CD4-positive, CD25-positive, alpha-beta regulatory T cell (primary cell): ENCODE measurements around the gene FAM107B. TPM values are rescaled to one million over a fixed set of nuclear protein-coding genes. Genes with fewer than 3 reads are reported as not detected.

Experiments
- ATAC-seq, 2 donors: fragments of 150-1000 bp; cut with Tn5 transposase; one replicate each; pipeline ENCODE4 v1.10.0; 2021; ENCODE audit warnings: low read depth in 2 of 2, moderate number of reproducible peaks in 2 of 2, moderate library complexity in 1 of 2
- DNase-seq, 3 donors: peaks; one replicate each; pipeline versions ENCODE4 v3.0.0 to v3.0.0-alpha.2; 2012 to 2022; ENCODE audit warnings: mixed read lengths in 1 of 3
- H3K27ac ChIP-seq: one replicate; pipeline ENCODE4 v1.7.0; 2013; ENCODE audit warnings: mild to moderate bottlenecking, low read length; ENCODE audit not compliant: insufficient read depth, poor library complexity, severe bottlenecking
- H3K27me3 ChIP-seq: one replicate; pipeline ENCODE4 v1.7.0; 2013; ENCODE audit warnings: low read length; ENCODE audit not compliant: control insufficient read depth, insufficient read depth
- H3K36me3 ChIP-seq: one replicate; pipeline ENCODE4 v1.7.0; 2013; ENCODE audit warnings: mild to moderate bottlenecking, low read length, moderate library complexity; ENCODE audit not compliant: control insufficient read depth, insufficient read depth
- H3K4me1 ChIP-seq: 2 replicates; pipeline ENCODE4 v1.7.0; 2013; ENCODE audit warnings: mild to moderate bottlenecking, low read length; ENCODE audit not compliant: insufficient read depth, control insufficient read depth, poor library complexity, severe bottlenecking
- H3K4me3 ChIP-seq: one replicate; pipeline ENCODE4 v1.7.0; 2013; ENCODE audit warnings: low read depth, mild to moderate bottlenecking, low read length, moderate library complexity
- H3K9me3 ChIP-seq, 2 experiments: 1 replicate in 1 of 2; 2 replicates in 1 of 2; pipeline ENCODE4 v1.7.0; 2013; ENCODE audit warnings: low read length in 2 of 2, mild to moderate bottlenecking in 1 of 2, moderate library complexity in 1 of 2; ENCODE audit not compliant: control insufficient read depth in 2 of 2
- H3K27ac Mint-ChIP-seq, 3 donors: one replicate each; pipeline ENCODE4 v1.8.0; 2020 to 2022; ENCODE audit warnings: mild to moderate bottlenecking in 3 of 3, mixed read lengths in 3 of 3, moderate library complexity in 2 of 3
- H3K27me3 Mint-ChIP-seq: one replicate; pipeline ENCODE4 v1.8.0; 2022; ENCODE audit warnings: mild to moderate bottlenecking, mixed read lengths
- H3K36me3 Mint-ChIP-seq: one replicate; pipeline ENCODE4 v1.8.0; 2020; ENCODE audit warnings: mixed read lengths
- H3K4me1 Mint-ChIP-seq, 4 donors: one replicate each; pipeline ENCODE4 v1.8.0; 2020 to 2022; ENCODE audit warnings: mixed read lengths in 4 of 4, mild to moderate bottlenecking in 1 of 4
- H3K4me3 Mint-ChIP-seq, 4 donors: one replicate each; pipeline ENCODE4 v1.8.0; 2020 to 2022; ENCODE audit warnings: mild to moderate bottlenecking in 4 of 4, mixed read lengths in 4 of 4, moderate library complexity in 3 of 4
- H3K9me3 Mint-ChIP-seq, 7 donors: one replicate each; pipeline ENCODE4 v1.8.0; 2020 to 2022; ENCODE audit warnings: mixed read lengths in 7 of 7, mild to moderate bottlenecking in 3 of 7, moderate library complexity in 2 of 7
- polyA plus RNA-seq, 4 donors: library from polyadenylated mRNA; unstranded; fragments of 300-500 nt; fragmentation: Illumina TruSeq; gene quantifications; one replicate each; pipeline ENCODE4 v1.2.3, GENCODE V29; 2021
- total RNA-seq: library from RNA; stranded (reverse); gene quantifications from one replicate; pipeline ENCODE4 v1.2.3, GENCODE V29; 2022

The FAM107B gene
- total and polyA plus RNA-seq, 5 donors from 2014 or later = 202 to 327 (median 296) TPM

GRCh38 chr10:14556285-14556956 lies 218.3 kb downstream of the FAM107B start:
- Histone ChIP-seq H3K36me3 (peaks cover 14% of the 10 kb centered on the region), H3K4me3 (peak overlapping the region; percentile 82), H3K9me3 (no peaks in the 10 kb centered on the region), H3K4me1 (peaks cover 100% of the 10 kb centered on the region), H3K27ac (peak overlapping the region; percentile 96), H3K27me3 (no peaks in the 10 kb centered on the region)
- peaks cover 0 to 3% (median 0%) of the 10 kb centered on the region in 7 donors for H3K9me3 Mint-ChIP-seq
- H3K36me3 Mint-ChIP-seq = peaks cover 46% of the 10 kb centered on the region
- peak in 2 of 3 donors; percentile 28 to 41 for DNase-seq
- peak overlapping the region; percentile 95 to 97 (median 96) for H3K27ac Mint-ChIP-seq
- peaks cover 60 to 95% (median 86%) of the 10 kb centered on the region in 4 donors for H3K4me1 Mint-ChIP-seq
- no peaks in the 10 kb centered on the region for H3K27me3 Mint-ChIP-seq
- H3K4me3 Mint-ChIP-seq = peak overlapping the region; percentile 62 to 83 (median 70)
- peak; percentile 43 to 52 for ATAC-seq

DNA sequence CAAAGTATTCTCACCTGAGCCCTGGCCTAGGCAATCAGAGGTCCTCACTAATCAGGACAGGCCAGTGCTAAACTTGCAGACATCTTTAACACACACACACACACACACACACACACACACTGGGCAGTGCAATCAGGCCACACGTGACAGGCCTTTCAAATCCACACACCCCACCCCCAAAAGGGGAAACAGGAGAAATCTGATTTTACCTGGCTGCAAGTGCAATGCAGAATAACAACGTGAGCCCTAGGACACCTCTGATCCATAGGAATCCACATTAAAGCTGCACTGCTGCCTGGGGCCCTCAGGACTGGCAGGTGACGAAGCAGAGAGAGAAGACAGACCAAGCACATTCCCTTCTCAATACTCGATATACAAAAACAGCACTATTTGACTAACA lies 218.9 kb downstream of the FAM107B start:
- Mint-ChIP-seq H3K9me3 (peaks cover 0 to 3% (median 0%) of the 10 kb centered on the region in 7 donors), H3K27ac (peak overlapping the region; percentile 95 to 97 (median 96)), H3K36me3 (peaks cover 42% of the 10 kb centered on the region), H3K4me1 (peaks cover 55 to 95% (median 84%) of the 10 kb centered on the region in 4 donors), H3K4me3 (peak overlapping the region; percentile 62 to 83 (median 70)), H3K27me3 (no peaks in the 10 kb centered on the region)
- Histone ChIP-seq H3K27me3 (no peaks in the 10 kb centered on the region), H3K9me3 (no peaks in the 10 kb centered on the region), H3K4me3 (peak overlapping the region; percentile 82), H3K36me3 (peaks cover 14% of the 10 kb centered on the region), H3K4me1 (peaks cover 100% of the 10 kb centered on the region), H3K27ac (peak overlapping the region; percentile 96)
- DNase-seq (no peak), ATAC-seq (no peak)

DNA sequence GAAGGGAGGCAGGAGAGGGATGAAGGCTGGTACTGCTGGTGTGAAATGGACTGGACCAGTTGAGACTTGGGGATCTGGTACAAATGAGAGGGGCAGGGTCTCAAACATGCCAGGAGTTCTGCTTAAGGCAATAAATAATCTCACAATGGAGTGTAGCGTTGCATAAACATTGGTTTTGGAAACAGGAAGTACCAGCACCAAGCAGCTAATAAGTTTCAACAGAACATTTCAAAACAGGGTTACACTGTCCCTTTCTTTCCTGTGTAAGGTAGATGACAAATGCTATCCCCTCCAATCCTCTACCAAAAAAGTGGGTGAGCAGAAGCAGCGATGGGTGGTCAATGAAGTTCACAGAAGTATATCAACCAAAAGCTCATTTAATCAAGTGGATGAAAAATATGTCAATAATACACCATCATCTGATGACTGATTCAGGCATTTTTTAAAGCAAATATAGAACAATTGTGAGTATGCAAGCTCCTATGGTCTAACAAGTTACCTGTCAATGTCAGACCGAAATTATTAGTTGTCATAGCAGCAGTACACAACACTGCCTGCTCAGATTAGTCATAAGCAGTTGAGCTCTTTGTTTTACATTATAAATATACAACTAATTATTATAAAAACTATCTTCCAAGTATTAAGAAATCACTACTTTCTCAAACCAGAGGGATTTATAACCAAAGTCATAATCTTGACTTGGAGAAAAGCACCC lies 220.0 kb downstream of the FAM107B start:
- Histone ChIP-seq H3K36me3 (peaks cover 16% of the 10 kb centered on the region), H3K27ac (peak overlapping the region; percentile 96), H3K4me3 (peak overlapping the region; percentile 82), H3K4me1 (peaks cover 100% of the 10 kb centered on the region), H3K27me3 (no peaks in the 10 kb centered on the region), H3K9me3 (no peaks in the 10 kb centered on the region)
- ATAC-seq = peak; percentile 41 to 64
- no peaks in the 10 kb centered on the region for H3K27me3 Mint-ChIP-seq
- peaks cover 46% of the 10 kb centered on the region for H3K36me3 Mint-ChIP-seq
- H3K27ac Mint-ChIP-seq = peak overlapping the region; percentile 86 to 96 (median 95)
- DNase-seq = peak in 2 of 3 donors; percentile 34 to 50
- peaks cover 0 to 3% (median 0%) of the 10 kb centered on the region in 7 donors for H3K9me3 Mint-ChIP-seq
- H3K4me1 Mint-ChIP-seq = peaks cover 48 to 95% (median 82%) of the 10 kb centered on the region in 4 donors
- H3K4me3 Mint-ChIP-seq = peak overlapping the region; percentile 67 to 80 (median 78)

GRCh38 chr10:14554091-14554490 lies 220.6 kb downstream of the FAM107B start:
- H3K36me3 Mint-ChIP-seq = peaks cover 49% of the 10 kb centered on the region
- no peak for DNase-seq
- H3K27me3 Mint-ChIP-seq = no peaks in the 10 kb centered on the region
- Histone ChIP-seq H3K27ac (peak overlapping the region; percentile 96), H3K4me1 (peaks cover 100% of the 10 kb centered on the region), H3K27me3 (no peaks in the 10 kb centered on the region), H3K36me3 (peaks cover 21% of the 10 kb centered on the region), H3K9me3 (no peaks in the 10 kb centered on the region), H3K4me3 (peak overlapping the region; percentile 82)
- ATAC-seq = no peak
- H3K4me1 Mint-ChIP-seq = peaks cover 48 to 95% (median 86%) of the 10 kb centered on the region in 4 donors
- peaks cover 0 to 3% (median 0%) of the 10 kb centered on the region in 7 donors for H3K9me3 Mint-ChIP-seq
- H3K4me3 Mint-ChIP-seq = peak overlapping the region; percentile 67 to 80 (median 78)
- peak overlapping the region; percentile 86 to 96 (median 95) for H3K27ac Mint-ChIP-seq

- Histone ChIP-seq H3K27me3 (no peaks in the 10 kb centered on the region), H3K9me3 (no peaks in the 10 kb centered on the region), H3K36me3 (peaks cover 27% of the 10 kb centered on the region), H3K27ac (peak overlapping the region; percentile 96), H3K4me1 (peaks cover 97% of the 10 kb centered on the region), H3K4me3 (peak overlapping the region; percentile 82)
- Mint-ChIP-seq H3K36me3 (peaks cover 49% of the 10 kb centered on the region), H3K27ac (peak overlapping the region; percentile 84 to 97 (median 91)), H3K4me1 (peaks cover 48 to 95% (median 82%) of the 10 kb centered on the region in 4 donors), H3K4me3 (peak overlapping the region; percentile 62 to 76 (median 66)), H3K27me3 (no peaks in the 10 kb centered on the region), H3K9me3 (peaks cover 0 to 3% (median 0%) of the 10 kb centered on the region in 7 donors)
- DNase-seq = peak in 1 of 3 donors; percentile 60
- ATAC-seq = no peak
Measured at GRCh38 chr10:14553448-14553847, 221.2 kb downstream of the FAM107B start.

DNA sequence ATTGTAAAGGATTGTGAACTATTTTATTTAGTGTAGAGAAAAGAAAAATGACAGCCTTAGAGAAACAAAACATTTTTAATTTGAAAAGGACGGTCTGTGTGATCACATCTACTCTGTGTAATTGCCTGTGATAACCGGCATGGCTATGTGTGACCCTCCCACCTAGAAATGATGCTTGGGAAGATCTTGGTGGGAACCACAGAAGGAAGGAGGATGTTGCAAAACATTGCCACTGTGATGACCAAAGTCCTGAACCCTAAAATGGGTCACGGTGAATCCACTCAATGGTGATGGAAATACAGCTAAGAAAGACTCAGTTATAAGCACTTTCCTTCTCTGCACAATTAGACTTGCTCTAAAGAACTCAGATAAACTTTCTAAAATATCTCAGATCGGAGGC lies 222.7 kb downstream of the FAM107B start:
- Histone ChIP-seq H3K4me3 (peak overlapping the region; percentile 82), H3K36me3 (peaks cover 40% of the 10 kb centered on the region), H3K27me3 (no peaks in the 10 kb centered on the region), H3K4me1 (peaks cover 89% of the 10 kb centered on the region), H3K9me3 (no peaks in the 10 kb centered on the region), H3K27ac (peak overlapping the region; percentile 96)
- Mint-ChIP-seq H3K27me3 (no peaks in the 10 kb centered on the region), H3K4me1 (peaks cover 39 to 95% (median 75%) of the 10 kb centered on the region in 4 donors), H3K36me3 (peaks cover 48% of the 10 kb centered on the region), H3K27ac (peak overlapping the region; percentile 89 to 97 (median 91)), H3K9me3 (no peaks in the 10 kb centered on the region), H3K4me3 (peak overlapping the region; percentile 16 to 76 (median 72))
- DNase-seq = no peak
- no peak for ATAC-seq

DNA sequence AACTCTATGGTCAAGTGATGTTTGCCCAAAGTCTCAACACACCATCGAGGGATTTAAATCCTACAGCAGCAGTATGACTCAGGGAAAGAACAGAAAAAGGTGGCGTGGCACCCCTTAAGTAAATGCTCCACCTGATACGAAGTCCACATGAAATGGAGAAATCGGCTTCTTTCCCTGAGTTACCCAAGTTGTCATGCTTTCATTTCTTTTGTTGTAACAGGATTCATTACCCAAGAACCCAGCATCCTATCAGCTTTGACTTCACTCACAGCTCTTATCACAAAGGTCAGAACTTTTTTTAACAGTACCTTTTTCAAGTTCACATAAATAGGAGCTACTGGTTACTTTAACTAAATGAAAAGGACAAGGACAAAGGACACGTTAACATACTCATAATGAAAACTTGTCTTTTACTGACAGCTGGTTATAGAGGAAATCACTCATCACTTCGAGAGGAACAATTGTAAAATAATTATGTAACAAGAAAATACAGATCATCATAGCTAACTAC lies 224.2 kb downstream of the FAM107B start:
- no peaks in the 10 kb centered on the region for H3K9me3 Mint-ChIP-seq
- Histone ChIP-seq H3K36me3 (peaks cover 50% of the 10 kb centered on the region), H3K4me1 (peaks cover 88% of the 10 kb centered on the region), H3K9me3 (no peaks in the 10 kb centered on the region), H3K27me3 (no peaks in the 10 kb centered on the region), H3K27ac (peak overlapping the region; percentile 96), H3K4me3 (peak overlapping the region; percentile 63)
- H3K27me3 Mint-ChIP-seq = no peaks in the 10 kb centered on the region
- peak overlapping the region; percentile 91 to 99 (median 93) for H3K27ac Mint-ChIP-seq
- peak overlapping the region; percentile 58 to 89 (median 74) for H3K4me3 Mint-ChIP-seq
- peaks cover 46% of the 10 kb centered on the region for H3K36me3 Mint-ChIP-seq
- peak in 2 of 3 donors; percentile 37 to 53 for DNase-seq
- ATAC-seq = peak; percentile 9 to 11
- H3K4me1 Mint-ChIP-seq = peaks cover 27 to 94% (median 74%) of the 10 kb centered on the region in 4 donors
